Measurements from ENCODE around the gene PLXDC2.

- no peak for TF ChIP-seq CTCF (IDR thresholded peaks at IDR 0.05; ENCODE audit: low read depth, low read length, poor library complexity, severe bottlenecking)
- no peak for TF ChIP-seq EZH2phosphoT487 (IDR thresholded peaks at IDR 0.05; ENCODE audit: borderline replicate concordance, low read length)
Observed at GRCh38 chr10:19993714-19994315, 177.6 kb downstream of the PLXDC2 start.
